SU-DHL-6 (cell line): ENCODE results near the gene HIVEP3.

Experiments
- CTCF ChIP-seq: fragments of 200-600 bp; sonication (generic); IDR thresholded peaks from one replicate; pipeline ENCODE4 v1.5.1; 2017; ENCODE audit warnings: antibody characterized with exemption, mild to moderate bottlenecking, low read length, moderate library complexity; ENCODE audit not compliant: insufficient read depth, poor library complexity, severe bottlenecking
- EZH2phosphoT487 ChIP-seq: fragments of 200-600 bp; sonication (generic), shearing (Covaris generic); conservative IDR thresholded peaks from 2 replicates; pipeline ENCODE4 v1.6.1; 2018; ENCODE audit warnings: mild to moderate bottlenecking, antibody characterized with exemption, low read length, moderate library complexity, mixed read lengths

GRCh38 chr1:41659159-41659495 lies 259.6 kb downstream of the HIVEP3 start:
- TF ChIP-seq CTCF (no peak), EZH2phosphoT487 (no peak)
